Liver (tissue), 9 donors: ENCODE data around the gene SPTBN1. TPM values are rescaled to one million over a fixed set of nuclear protein-coding genes. Genes with fewer than 3 reads are reported as not detected.

Source experiments
- DNase-seq: peaks from one replicate; pipeline ENCODE4 v3.0.0-alpha.2; 2017; ENCODE audit warnings: low spot score
- H3K27ac ChIP-seq, 2 donors: one replicate each; pipeline ENCODE4 v1.7.0; 2013; ENCODE audit warnings: inconsistent platforms in 2 of 2, low read length in 2 of 2, control low read depth in 1 of 2, low read depth in 1 of 2, mild to moderate bottlenecking in 1 of 2
- H3K27me3 ChIP-seq, 4 donors: one replicate each; pipeline versions ENCODE4 v1.6.1 to v1.7.0; 2013; ENCODE audit warnings: low read length in 3 of 4, inconsistent platforms in 1 of 4, mild to moderate bottlenecking in 1 of 4, moderate library complexity in 1 of 4; ENCODE audit not compliant: control insufficient read depth in 4 of 4, insufficient read depth in 4 of 4
- H3K36me3 ChIP-seq, 4 donors: one replicate each; pipeline versions ENCODE4 v1.6.1 to v1.7.0; 2013; ENCODE audit warnings: low read length in 3 of 4, mild to moderate bottlenecking in 3 of 4, low read depth in 1 of 4, moderate library complexity in 1 of 4; ENCODE audit not compliant: control insufficient read depth in 4 of 4, insufficient read depth in 3 of 4
- H3K4me1 ChIP-seq, 4 donors: one replicate each; pipeline versions ENCODE4 v1.6.1 to v1.7.0; 2013; ENCODE audit warnings: low read length in 3 of 4, mild to moderate bottlenecking in 3 of 4, moderate library complexity in 1 of 4; ENCODE audit not compliant: control insufficient read depth in 4 of 4, insufficient read depth in 4 of 4
- H3K4me3 ChIP-seq, 3 donors: one replicate each; pipeline versions ENCODE4 v1.6.1 to v1.7.0; 2013; ENCODE audit warnings: low read length in 3 of 3, control low read depth in 1 of 3, low read depth in 1 of 3, mild to moderate bottlenecking in 1 of 3
- H3K9ac ChIP-seq, 2 donors: one replicate each; pipeline ENCODE4 v1.7.0; 2013; ENCODE audit warnings: low read length in 2 of 2, mild to moderate bottlenecking in 2 of 2, moderate library complexity in 2 of 2, control low read depth in 1 of 2, low read depth in 1 of 2
- H3K9me3 ChIP-seq, 4 donors: one replicate each; pipeline versions ENCODE4 v1.6.1 to v1.7.0; 2013; ENCODE audit warnings: low read length in 3 of 4; ENCODE audit not compliant: control insufficient read depth in 4 of 4
- ATF3 ChIP-seq: IDR thresholded peaks from 2 replicates; pipeline ENCODE4 v1.6.1; 2016; ENCODE audit warnings: antibody characterized with exemption
- EGR1 ChIP-seq, 2 donors: IDR thresholded peaks; 2 replicates each; pipeline ENCODE4 v1.6.1; 2016 to 2018; ENCODE audit warnings: antibody characterized with exemption in 2 of 2, low read depth in 2 of 2
- FOXA1 ChIP-seq: IDR thresholded peaks from 2 replicates; pipeline ENCODE4 v1.6.1; 2016; ENCODE audit warnings: antibody characterized with exemption
- FOXA2 ChIP-seq: IDR thresholded peaks from 2 replicates; pipeline ENCODE4 v1.6.1; 2016; ENCODE audit warnings: antibody characterized with exemption
- GABPA ChIP-seq, 2 donors: IDR thresholded peaks in 1 of 2; conservative IDR thresholded peaks in 1 of 2; 2 replicates each; pipeline ENCODE4 v1.6.1; 2016; ENCODE audit warnings: antibody characterized with exemption in 2 of 2, mild to moderate bottlenecking in 1 of 2, moderate library complexity in 1 of 2
- HNF4A ChIP-seq, 2 donors: conservative IDR thresholded peaks; 2 replicates each; pipeline ENCODE4 v1.6.1; 2016; ENCODE audit warnings: antibody characterized with exemption in 2 of 2, mild to moderate bottlenecking in 2 of 2
- HNF4G ChIP-seq: IDR thresholded peaks from 2 replicates; pipeline ENCODE4 v1.6.1; 2016; ENCODE audit warnings: antibody characterized with exemption
- JUND ChIP-seq, 2 donors: IDR thresholded peaks; 2 replicates each; pipeline ENCODE4 v1.6.1; 2016; ENCODE audit warnings: antibody characterized with exemption in 2 of 2
- MAX ChIP-seq: IDR thresholded peaks from 2 replicates; pipeline ENCODE4 v1.6.1; 2016; ENCODE audit warnings: antibody characterized with exemption
- NR2F2 ChIP-seq: IDR thresholded peaks from 2 replicates; pipeline ENCODE4 v1.6.1; 2016; ENCODE audit warnings: antibody characterized with exemption
- RAD21 ChIP-seq, 2 donors: IDR thresholded peaks; 2 replicates each; pipeline ENCODE4 v1.6.1; 2016; ENCODE audit warnings: antibody characterized with exemption in 2 of 2, mild to moderate bottlenecking in 2 of 2
- REST ChIP-seq: IDR thresholded peaks from 2 replicates; pipeline ENCODE4 v1.6.1; 2016; ENCODE audit warnings: antibody characterized with exemption, mild to moderate bottlenecking
- RXRA ChIP-seq, 2 donors: IDR thresholded peaks; 2 replicates each; pipeline ENCODE4 v1.6.1; 2017 to 2018; ENCODE audit warnings: antibody characterized with exemption in 2 of 2, mild to moderate bottlenecking in 1 of 2
- SP1 ChIP-seq: IDR thresholded peaks from 2 replicates; pipeline ENCODE4 v1.6.1; 2018; ENCODE audit warnings: antibody characterized with exemption, mild to moderate bottlenecking
- TAF1 ChIP-seq: conservative IDR thresholded peaks from 2 replicates; pipeline ENCODE4 v1.6.1; 2016; ENCODE audit warnings: antibody characterized with exemption, mild to moderate bottlenecking
- YY1 ChIP-seq: IDR thresholded peaks from 2 replicates; pipeline ENCODE4 v1.6.1; 2016; ENCODE audit warnings: antibody characterized with exemption, mild to moderate bottlenecking
- WGBS: extraction: QIAGEN DNeasy Blood & Tissue Kit; methylation state at CpG from one replicate; pipeline ENCODE4 v1.1.7; 2013; 5-methylcytosine and 5-hydroxymethylcytosine counted together
- polyA plus RNA-seq, 2 donors: library from polyadenylated mRNA; stranded (reverse) in 1 of 2; unstranded in 1 of 2; fragments of 200-250 nt in 1 of 2; fragments of >200 nt in 1 of 2; fragmentation: Nextera tagmentation in 1 of 2; extraction: Ambion mirVana in 1 of 2; gene quantifications; one replicate each; pipeline versions ENCODE4 v1.2.1 to v1.2.3, GENCODE V29; 2013 to 2015
- total RNA-seq, 2 donors: library from RNA; depleted of rRNA; stranded (reverse); fragments of >200 nt; gene quantifications; one replicate each; pipeline ENCODE4 v1.2.3, GENCODE V29; 2014
- TF ChIP-seq, protein P1 (sequence below): fragments of 150-350 bp; IDR thresholded peaks from 2 replicates; pipeline ENCODE4 v1.5.1; 2017; ENCODE audit warnings: improper control_type of control experiment, low read depth, low read length; ENCODE audit not compliant: missing input control
- TF ChIP-seq, protein P2 (sequence below): IDR thresholded peaks from 2 replicates; pipeline ENCODE4 v1.6.1; 2016; ENCODE audit warnings: antibody characterized with exemption
- donor health status: healthy.
- donor health status: healthy.
- donor health status: healthy.
- donor health status: healthy.
- donor health status: healthy.

SPTBN1 gene
- total and polyA plus RNA-seq, 4 donors: 44.8 to 191 (median 75.9) TPM

- Histone ChIP-seq H3K27ac (peak overlapping the region in 1 of 2 donors; percentile 50), H3K36me3 (no peaks in the 10 kb centered on the region), H3K9ac (no peak overlapping the region), H3K9me3 (no peaks in the 10 kb centered on the region), H3K27me3 (no peaks in the 10 kb centered on the region), H3K4me1 (peaks cover 0 to 16% (median 6%) of the 10 kb centered on the region in 4 donors), H3K4me3 (peak overlapping the region; percentile 55 to 66 (median 56))
- 7% methylated on average over 35 of the region's 35 CpGs for WGBS
- TF ChIP-seq EGR1 (IDR thresholded peaks at IDR 0.05; ENCODE audit: low read depth in 2 of 2) (no peak), HNF4A (conservative IDR thresholded peaks at IDR 0.05) (no peak), RAD21 (IDR thresholded peaks at IDR 0.05) (peak in 1 of 2 donors; percentile 16), NR2F2 (no peak), SP1 (no peak), TAF1 (no peak), FOXA1 (no peak)
- TF ChIP-seq, protein P1, sequence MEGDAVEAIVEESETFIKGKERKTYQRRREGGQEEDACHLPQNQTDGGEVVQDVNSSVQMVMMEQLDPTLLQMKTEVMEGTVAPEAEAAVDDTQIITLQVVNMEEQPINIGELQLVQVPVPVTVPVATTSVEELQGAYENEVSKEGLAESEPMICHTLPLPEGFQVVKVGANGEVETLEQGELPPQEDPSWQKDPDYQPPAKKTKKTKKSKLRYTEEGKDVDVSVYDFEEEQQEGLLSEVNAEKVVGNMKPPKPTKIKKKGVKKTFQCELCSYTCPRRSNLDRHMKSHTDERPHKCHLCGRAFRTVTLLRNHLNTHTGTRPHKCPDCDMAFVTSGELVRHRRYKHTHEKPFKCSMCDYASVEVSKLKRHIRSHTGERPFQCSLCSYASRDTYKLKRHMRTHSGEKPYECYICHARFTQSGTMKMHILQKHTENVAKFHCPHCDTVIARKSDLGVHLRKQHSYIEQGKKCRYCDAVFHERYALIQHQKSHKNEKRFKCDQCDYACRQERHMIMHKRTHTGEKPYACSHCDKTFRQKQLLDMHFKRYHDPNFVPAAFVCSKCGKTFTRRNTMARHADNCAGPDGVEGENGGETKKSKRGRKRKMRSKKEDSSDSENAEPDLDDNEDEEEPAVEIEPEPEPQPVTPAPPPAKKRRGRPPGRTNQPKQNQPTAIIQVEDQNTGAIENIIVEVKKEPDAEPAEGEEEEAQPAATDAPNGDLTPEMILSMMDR: peak; percentile 4
- DNase-seq: peak; percentile 60
Measured at GRCh38 chr2:54708584-54709335, 252.6 kb downstream of the SPTBN1 start.

DNA sequence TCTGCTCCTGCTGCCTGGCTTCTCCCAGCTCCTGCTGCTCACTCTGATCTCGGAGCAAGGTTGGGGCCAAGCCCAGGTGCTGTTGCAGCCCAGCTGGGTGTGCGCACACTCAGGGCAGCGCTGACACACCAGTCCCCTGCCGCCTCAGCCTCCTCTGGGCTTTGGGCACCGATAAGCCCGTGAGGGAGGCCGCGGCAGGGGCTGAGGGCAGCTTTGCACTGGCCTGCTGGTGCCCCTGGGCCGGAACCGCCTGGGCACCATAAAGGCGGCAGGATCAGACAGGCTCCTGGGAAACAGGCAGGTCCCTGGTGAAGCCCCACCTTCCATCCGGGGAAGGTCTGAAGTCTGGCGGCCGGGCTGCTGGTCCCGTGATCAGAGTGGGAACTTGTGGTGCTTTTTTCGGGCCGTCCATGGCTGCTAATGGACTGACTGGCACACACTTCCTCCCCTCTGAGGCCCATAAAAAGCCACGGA is 253.2 kb downstream of the SPTBN1 start:
- TF ChIP-seq NR2F2: no peak
- no peak for TF ChIP-seq FOXA2
- TF ChIP-seq, protein P2, sequence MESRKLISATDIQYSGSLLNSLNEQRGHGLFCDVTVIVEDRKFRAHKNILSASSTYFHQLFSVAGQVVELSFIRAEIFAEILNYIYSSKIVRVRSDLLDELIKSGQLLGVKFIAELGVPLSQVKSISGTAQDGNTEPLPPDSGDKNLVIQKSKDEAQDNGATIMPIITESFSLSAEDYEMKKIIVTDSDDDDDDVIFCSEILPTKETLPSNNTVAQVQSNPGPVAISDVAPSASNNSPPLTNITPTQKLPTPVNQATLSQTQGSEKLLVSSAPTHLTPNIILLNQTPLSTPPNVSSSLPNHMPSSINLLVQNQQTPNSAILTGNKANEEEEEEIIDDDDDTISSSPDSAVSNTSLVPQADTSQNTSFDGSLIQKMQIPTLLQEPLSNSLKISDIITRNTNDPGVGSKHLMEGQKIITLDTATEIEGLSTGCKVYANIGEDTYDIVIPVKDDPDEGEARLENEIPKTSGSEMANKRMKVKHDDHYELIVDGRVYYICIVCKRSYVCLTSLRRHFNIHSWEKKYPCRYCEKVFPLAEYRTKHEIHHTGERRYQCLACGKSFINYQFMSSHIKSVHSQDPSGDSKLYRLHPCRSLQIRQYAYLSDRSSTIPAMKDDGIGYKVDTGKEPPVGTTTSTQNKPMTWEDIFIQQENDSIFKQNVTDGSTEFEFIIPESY: no peak
- no peak for TF ChIP-seq ATF3
- no peak for TF ChIP-seq HNF4G
- peak; percentile 55 for TF ChIP-seq REST
- no peak for TF ChIP-seq RXRA (IDR thresholded peaks at IDR 0.05)
- peak; percentile 79 for TF ChIP-seq YY1
- no peak for TF ChIP-seq MAX
- TF ChIP-seq GABPA (IDR thresholded peaks at IDR 0.05 in 1 of 2, conservative IDR thresholded peaks at IDR 0.05 in 1 of 2): no peak
- TF ChIP-seq HNF4A (conservative IDR thresholded peaks at IDR 0.05): peak; percentile 33 to 64
- TF ChIP-seq, protein P1: no peak
- no peak for TF ChIP-seq JUND (IDR thresholded peaks at IDR 0.05)
- no peak for TF ChIP-seq EGR1 (IDR thresholded peaks at IDR 0.05; ENCODE audit: low read depth in 2 of 2)
- TF ChIP-seq FOXA1: no peak
- peak; percentile 5 for TF ChIP-seq TAF1
- peak; percentile 7 for TF ChIP-seq SP1
- TF ChIP-seq RAD21 (IDR thresholded peaks at IDR 0.05): no peak
- Histone ChIP-seq H3K36me3 (no peaks in the 10 kb centered on the region), H3K4me3 (peak overlapping the region; percentile 55 to 66 (median 56)), H3K27ac (peak overlapping the region; percentile 8 to 50), H3K9ac (peak overlapping the region in 1 of 2 donors; percentile 0), H3K27me3 (no peaks in the 10 kb centered on the region), H3K9me3 (no peaks in the 10 kb centered on the region), H3K4me1 (peaks cover 0 to 14% (median 6%) of the 10 kb centered on the region in 4 donors)
- DNase-seq: peak; percentile 52
- 13% methylated on average over 18 of the region's 18 CpGs for WGBS
